B cell (primary cell): Measurements from ENCODE around the gene ACAP1. TPM values are rescaled to one million over a fixed set of nuclear protein-coding genes. Genes with fewer than 3 reads are reported as not detected.

Experiments
- ATAC-seq: fragments of 200-7000 bp; cut with Tn5 transposase; one replicate; pipeline ENCODE4 v1.10.0; 2021; ENCODE audit warnings: low read depth, mild to moderate bottlenecking, moderate number of reproducible peaks, moderate library complexity
- CTCF ChIA-PET: fragments of 350-600 bp; sonication (Branson Sonifier 250); formaldehyde crosslinking; loops from one replicate; lab custom pipeline; 2021; ENCODE audit warnings: antibody characterized with exemption, inconsistent platforms; lab: Charles Lee
- POLR2A ChIA-PET: fragments of 350-600 bp; sonication (Branson Sonifier 250); formaldehyde crosslinking; loops from one replicate; lab custom pipeline; 2021; ENCODE audit warnings: antibody characterized with exemption; lab: Charles Lee
- DNase-seq: peaks from one replicate; pipeline ENCODE4 v3.0.0; 2013
- H2AFZ ChIP-seq: 2 replicates; pipeline ENCODE4 v1.6.1; 2012; ENCODE audit warnings: mild to moderate bottlenecking, low read depth, low read length; ENCODE audit not compliant: insufficient read depth, poor library complexity, severe bottlenecking
- H3K27ac ChIP-seq, 2 donors: 1 replicate in 1 of 2; 2 replicates in 1 of 2; pipeline ENCODE4 v1.5.1; 2012 to 2013; ENCODE audit warnings: low read length in 2 of 2, mild to moderate bottlenecking in 2 of 2, moderate library complexity in 1 of 2
- H3K27me3 ChIP-seq, 4 experiments: fragments of 200-600 bp in 1 of 4; sonication (generic) in 1 of 4; replicated peaks in 1 of 4; 1 replicate in 2 of 4; 2 replicates in 2 of 4; pipeline versions ENCODE4 v1.6.1 to v1.7.0; 2013 to 2016; ENCODE audit warnings: low read length in 3 of 4, mild to moderate bottlenecking in 2 of 4, mixed read lengths in 1 of 4, moderate library complexity in 1 of 4; ENCODE audit not compliant: insufficient read depth in 4 of 4, control insufficient read depth in 3 of 4; ENCODE audit errors: control extremely low read depth in 1 of 4
- H3K36me3 ChIP-seq, 2 experiments: replicated peaks in 1 of 2; 1 replicate in 1 of 2; 2 replicates in 1 of 2; pipeline versions ENCODE4 v1.6.1 to v1.7.1; 2013; ENCODE audit warnings: low read length in 1 of 2; ENCODE audit not compliant: insufficient read depth in 2 of 2, control insufficient read depth in 1 of 2; ENCODE audit errors: control extremely low read depth in 1 of 2, extremely low read depth in 1 of 2
- H3K4me1 ChIP-seq, 2 donors: fragments of 200-600 bp in 1 of 2; sonication (generic) in 1 of 2; 1 replicate in 1 of 2; 2 replicates in 1 of 2; pipeline versions ENCODE4 v1.5.1 to v1.6.1; 2013 to 2017; ENCODE audit warnings: low read length in 2 of 2; ENCODE audit not compliant: control insufficient read depth in 2 of 2, insufficient read depth in 2 of 2
- H3K4me2 ChIP-seq: replicated peaks from 2 replicates; pipeline ENCODE3; 2012; ENCODE audit warnings: mild to moderate bottlenecking, low read depth, low read length; ENCODE audit not compliant: poor library complexity, severe bottlenecking
- H3K4me3 ChIP-seq, 5 experiments: fragments of 200-600 bp in 1 of 5; sonication (generic) in 1 of 5; 1 replicate in 3 of 5; 2 replicates in 2 of 5; pipeline versions ENCODE4 v1.5.1 to v1.7.0; 2011 to 2016; ENCODE audit warnings: low read length in 4 of 5, mild to moderate bottlenecking in 4 of 5, low read depth in 2 of 5, control low read depth in 1 of 5, moderate library complexity in 1 of 5; ENCODE audit not compliant: insufficient read depth in 1 of 5; ENCODE audit errors: control extremely low read depth in 1 of 5, extremely low read depth in 1 of 5
- H3K79me2 ChIP-seq: fragments of 200-600 bp; sonication (generic); one replicate; pipeline ENCODE4 v1.6.0; 2016; ENCODE audit warnings: low read length; ENCODE audit not compliant: control insufficient read depth, insufficient read depth
- H3K9ac ChIP-seq: fragments of 200-600 bp; sonication (generic); 2 replicates; pipeline ENCODE4 v1.6.1; 2017; ENCODE audit warnings: mild to moderate bottlenecking, low read length, moderate library complexity
- H3K9me3 ChIP-seq, 3 donors: one replicate each; pipeline versions ENCODE4 v1.6.1 to v1.7.1; 2013; ENCODE audit warnings: low read length in 2 of 3; ENCODE audit not compliant: control insufficient read depth in 2 of 3, insufficient read depth in 1 of 3; ENCODE audit errors: control extremely low read depth in 1 of 3
- H4K20me1 ChIP-seq: 2 replicates; pipeline ENCODE4 v1.6.0; 2012; ENCODE audit warnings: mild to moderate bottlenecking, low read length; ENCODE audit not compliant: insufficient read depth, control insufficient read depth, poor library complexity, severe bottlenecking
- H3K27ac Mint-ChIP-seq: one replicate; pipeline ENCODE4 v1.8.0; 2021; ENCODE audit warnings: mixed read lengths
- H3K27me3 Mint-ChIP-seq: one replicate; pipeline ENCODE4 v1.8.0; 2021; ENCODE audit warnings: mixed read lengths
- H3K4me1 Mint-ChIP-seq: one replicate; pipeline ENCODE4 v1.8.0; 2021; ENCODE audit warnings: mixed read lengths
- H3K4me3 Mint-ChIP-seq: one replicate; pipeline ENCODE4 v1.8.0; 2021; ENCODE audit warnings: mixed read lengths
- H3K9me3 Mint-ChIP-seq: one replicate; pipeline ENCODE4 v1.8.0; 2022; ENCODE audit warnings: mixed read lengths; ENCODE audit not compliant: insufficient read depth
- EZH2 ChIP-seq: IDR thresholded peaks from 2 replicates; pipeline ENCODE4 v1.6.1; 2012; ENCODE audit warnings: borderline replicate concordance, low read depth, mild to moderate bottlenecking, moderate library complexity, low read length; ENCODE audit not compliant: insufficient read depth, poor library complexity, severe bottlenecking
- WGBS: methylation state at CpG from one replicate; pipeline ENCODE4 v1.1.5; 2013; ENCODE audit warnings: missing lambda C conversion rate; ENCODE audit not compliant: insufficient coverage; 5-methylcytosine and 5-hydroxymethylcytosine counted together
- intact Hi-C: fragments of 100-400 bp; cut with micrococcal nuclease; formaldehyde crosslinking; loops from one replicate; pipeline ENCODE4 v1.10.0; 2022
- polyA plus RNA-seq: library from polyadenylated mRNA; depleted of rRNA; stranded (reverse); fragments of >200 nt; gene quantifications from 2 replicates; pipeline ENCODE4 v1.2.3, GENCODE V29; 2012
- total RNA-seq, 2 donors: library from RNA; stranded (reverse); fragments of 120-200 nt in 1 of 2; gene quantifications; 1 replicate in 1 of 2; 2 replicates in 1 of 2; pipeline versions ENCODE4 v1.2.3 to v1.2.4, GENCODE V29; 2013 to 2022
- TF ChIP-seq, protein P1 (sequence below): fragments of 200-600 bp; IDR thresholded peaks from one replicate; pipeline ENCODE4 v1.8.0; 2022; ENCODE audit warnings: antibody characterized with exemption, mild to moderate bottlenecking

ACAP1 gene
- total and polyA plus RNA-seq, 2 donors (not counting 1 experiment from before 2014, with no cell fraction given) = 392 to 412 TPM

DNA sequence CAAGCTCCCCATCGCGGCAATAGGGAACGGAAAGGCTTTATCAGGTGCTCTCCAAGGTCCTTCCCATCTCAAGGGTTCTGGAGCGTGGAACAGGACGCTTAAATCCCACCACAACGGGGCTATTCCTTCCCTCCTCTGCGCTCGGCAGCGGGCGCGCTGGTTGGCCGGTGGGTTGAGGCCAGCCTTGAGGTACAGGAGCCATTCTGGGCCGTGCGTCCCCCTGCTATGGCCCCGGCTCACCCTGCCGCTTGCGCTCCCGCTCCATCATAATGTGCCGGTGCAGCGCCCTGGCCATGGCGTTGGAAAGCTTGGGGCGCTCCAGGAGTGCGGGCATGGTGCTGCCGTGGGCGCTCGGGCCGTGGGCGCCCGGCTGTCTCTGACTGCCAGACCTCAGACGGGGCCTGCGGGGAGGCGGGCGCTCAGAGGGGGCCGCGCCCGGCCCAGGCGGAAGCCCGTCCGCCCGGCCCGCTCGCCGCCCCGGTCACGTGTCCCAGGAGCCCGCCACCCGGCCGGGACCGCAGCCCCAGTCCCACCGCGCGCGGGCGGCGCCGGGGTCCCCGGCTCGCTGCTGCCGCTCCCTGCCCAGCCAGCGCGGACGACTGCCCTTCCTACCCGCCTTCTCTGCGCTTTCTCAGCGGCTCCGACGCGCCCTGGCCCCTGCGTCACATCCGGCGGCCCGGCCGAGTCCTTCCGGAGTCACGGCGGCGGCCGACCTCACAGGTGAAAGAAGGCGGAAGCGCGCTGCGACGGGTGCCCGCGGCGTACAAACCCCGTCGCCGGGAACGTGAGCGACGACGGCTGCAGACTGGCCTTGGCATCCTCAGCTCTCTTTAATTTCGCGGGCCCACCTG lies 21.4 kb upstream of the ACAP1 start, which contains the start of gene GPS2:
GPS2 (minus strand) TSS at position 642 of the 851 bp plus-strand sequence; CDS start at position 334, 308 bp downstream.
- H3K27me3 Mint-ChIP-seq = no peaks in the 10 kb centered on the region
- peak; percentile 82 for ATAC-seq
- peak within 1 kb of the TSS; percentile 91 for H3K4me2 ChIP-seq
- ChIA-PET POLR2A (interaction anchor here (0.5 to 2.0 kb wide), 7 partner anchors 9 to 280 kb away, joined by 3 to 12 read pairs (median 3); partner anchors contain the start of genes ACAP1, DVL2 and NEURL4), CTCF (interaction anchor here (0.6 to 2.2 kb wide), 9 partner anchors 9 to 246 kb away, joined by 3 to 19 read pairs (median 4); partner anchors contain the start of genes ACAP1 and NEURL4)
- peak within 1 kb of the TSS; percentile 99 for H3K27ac Mint-ChIP-seq
- peak within 1 kb of the TSS; percentile 73 to 90 (median 82) for H3K4me3 ChIP-seq
- H3K27ac ChIP-seq = peak within 1 kb of the TSS; percentile 78 to 91
- peaks cover 55% of the 10 kb centered on the region for H3K4me1 Mint-ChIP-seq
- H3K4me3 Mint-ChIP-seq = peak within 1 kb of the TSS; percentile 97
- H2AFZ ChIP-seq = peak within 1 kb of the TSS; percentile 93
- DNase-seq = peak; percentile 95
- H3K9me3 Mint-ChIP-seq = no peaks in the 10 kb centered on the region
- peaks cover 52% of the 10 kb centered on the region for H3K79me2 ChIP-seq
- TF ChIP-seq, protein P1, sequence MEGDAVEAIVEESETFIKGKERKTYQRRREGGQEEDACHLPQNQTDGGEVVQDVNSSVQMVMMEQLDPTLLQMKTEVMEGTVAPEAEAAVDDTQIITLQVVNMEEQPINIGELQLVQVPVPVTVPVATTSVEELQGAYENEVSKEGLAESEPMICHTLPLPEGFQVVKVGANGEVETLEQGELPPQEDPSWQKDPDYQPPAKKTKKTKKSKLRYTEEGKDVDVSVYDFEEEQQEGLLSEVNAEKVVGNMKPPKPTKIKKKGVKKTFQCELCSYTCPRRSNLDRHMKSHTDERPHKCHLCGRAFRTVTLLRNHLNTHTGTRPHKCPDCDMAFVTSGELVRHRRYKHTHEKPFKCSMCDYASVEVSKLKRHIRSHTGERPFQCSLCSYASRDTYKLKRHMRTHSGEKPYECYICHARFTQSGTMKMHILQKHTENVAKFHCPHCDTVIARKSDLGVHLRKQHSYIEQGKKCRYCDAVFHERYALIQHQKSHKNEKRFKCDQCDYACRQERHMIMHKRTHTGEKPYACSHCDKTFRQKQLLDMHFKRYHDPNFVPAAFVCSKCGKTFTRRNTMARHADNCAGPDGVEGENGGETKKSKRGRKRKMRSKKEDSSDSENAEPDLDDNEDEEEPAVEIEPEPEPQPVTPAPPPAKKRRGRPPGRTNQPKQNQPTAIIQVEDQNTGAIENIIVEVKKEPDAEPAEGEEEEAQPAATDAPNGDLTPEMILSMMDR = no peak
- no peak for TF ChIP-seq EZH2
- peaks cover 47% of the 10 kb centered on the region for H4K20me1 ChIP-seq
- no peaks in the 10 kb centered on the region for H3K9me3 ChIP-seq
- WGBS = under 1% methylated on average over 95 of the region's 95 CpGs
- intact Hi-C loops = loop anchor here (1.0 to 2.0 kb wide), 3 partner anchors 8 to 38 kb away; partner anchors contain the start of genes EIF5A, KCTD11 and NEURL4
- H3K4me1 ChIP-seq = peaks cover 25 to 47% of the 10 kb centered on the region in 2 donors
- peak within 1 kb of the TSS; percentile 90 for H3K9ac ChIP-seq
- H3K27me3 ChIP-seq = no peaks in the 10 kb centered on the region
- H3K36me3 ChIP-seq = peaks cover 5 to 67% of the 10 kb centered on the region in 2 experiments
